ENCODE results near the gene MAP4K3. TPM values are rescaled to one million over a fixed set of nuclear protein-coding genes. Genes with fewer than 3 reads are reported as not detected.
A peak's percentile ranks its signal among the peaks of the same experiment; 100 is the strongest.

The MAP4K3 gene
- 10 to 100 TPM; 22.2 to 30.9 TPM for total RNA-seq

DNA sequence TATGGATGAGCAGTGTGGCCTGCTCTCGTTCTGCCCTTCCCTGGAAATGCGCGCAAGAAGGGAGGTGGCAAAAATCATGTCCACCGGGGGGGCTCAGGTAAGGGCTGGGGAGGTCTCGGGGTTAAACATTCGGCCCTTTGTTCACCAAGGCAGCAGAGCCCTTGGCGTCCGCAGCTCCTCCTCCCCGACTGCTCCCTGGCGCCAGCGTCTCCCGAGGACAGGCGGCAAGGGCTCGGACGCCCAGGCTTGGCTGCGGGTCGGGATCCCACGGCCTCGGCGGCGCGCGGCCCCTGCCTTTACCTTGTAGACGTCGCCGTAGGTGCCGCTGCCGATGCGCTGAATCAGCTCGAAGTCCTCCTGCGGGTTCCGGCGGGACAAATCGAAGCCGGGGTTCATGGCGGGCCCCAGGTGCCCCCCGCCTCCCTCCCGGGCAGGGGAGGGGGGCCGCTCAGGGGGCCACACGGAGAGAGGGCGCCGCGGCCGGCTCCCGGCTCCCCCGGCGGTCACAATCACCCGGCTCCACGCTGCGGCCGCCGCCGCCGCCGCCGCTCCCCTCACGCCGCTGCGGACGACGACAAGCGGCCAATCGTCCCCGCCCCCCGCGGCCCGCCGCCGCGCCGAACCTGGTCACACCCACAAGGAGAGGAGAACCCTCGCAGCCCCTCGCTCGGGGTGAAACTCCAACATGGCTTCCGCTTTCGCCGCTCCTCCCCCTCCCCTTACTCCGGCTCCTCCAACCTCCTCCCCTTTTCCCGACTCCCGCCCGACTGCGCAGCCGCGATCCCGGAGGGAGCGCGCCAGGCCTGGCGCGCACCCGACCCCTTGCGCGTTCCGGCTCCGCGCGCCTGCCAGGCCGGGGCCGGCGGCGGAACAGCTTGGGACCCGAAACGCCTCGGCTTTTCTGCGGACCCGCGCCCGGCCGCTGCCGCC lies at the start of gene MAP4K3:
Gene MAP4K3 (minus strand): TSS at position 694 of the 930 bp plus-strand sequence. CDS start 298 bp downstream, at position 396.
- TF ChIP-seq, protein P1, sequence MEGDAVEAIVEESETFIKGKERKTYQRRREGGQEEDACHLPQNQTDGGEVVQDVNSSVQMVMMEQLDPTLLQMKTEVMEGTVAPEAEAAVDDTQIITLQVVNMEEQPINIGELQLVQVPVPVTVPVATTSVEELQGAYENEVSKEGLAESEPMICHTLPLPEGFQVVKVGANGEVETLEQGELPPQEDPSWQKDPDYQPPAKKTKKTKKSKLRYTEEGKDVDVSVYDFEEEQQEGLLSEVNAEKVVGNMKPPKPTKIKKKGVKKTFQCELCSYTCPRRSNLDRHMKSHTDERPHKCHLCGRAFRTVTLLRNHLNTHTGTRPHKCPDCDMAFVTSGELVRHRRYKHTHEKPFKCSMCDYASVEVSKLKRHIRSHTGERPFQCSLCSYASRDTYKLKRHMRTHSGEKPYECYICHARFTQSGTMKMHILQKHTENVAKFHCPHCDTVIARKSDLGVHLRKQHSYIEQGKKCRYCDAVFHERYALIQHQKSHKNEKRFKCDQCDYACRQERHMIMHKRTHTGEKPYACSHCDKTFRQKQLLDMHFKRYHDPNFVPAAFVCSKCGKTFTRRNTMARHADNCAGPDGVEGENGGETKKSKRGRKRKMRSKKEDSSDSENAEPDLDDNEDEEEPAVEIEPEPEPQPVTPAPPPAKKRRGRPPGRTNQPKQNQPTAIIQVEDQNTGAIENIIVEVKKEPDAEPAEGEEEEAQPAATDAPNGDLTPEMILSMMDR (IDR thresholded peaks at IDR 0.05): no peak
- Histone ChIP-seq H3K9ac (ENCODE audit: low read depth in 2 of 2, low read length in 2 of 2) (peak within 1 kb of the TSS; percentile 93 to 99), H3K36me3 (no peaks in the 10 kb centered on the region), H3K4me1 (no peaks in the 10 kb centered on the region), H3K27me3 (no peaks in the 10 kb centered on the region), H3K9me3 (no peaks in the 10 kb centered on the region), H3K27ac (peak within 1 kb of the TSS; percentile 92), H3K4me3 (peak within 1 kb of the TSS; percentile 84)
- intact Hi-C loops (cut with DNase I): loop anchor here (10.0 kb wide), 1 partner anchor 78 kb away; no protein-coding TSS in a partner anchor
- DNase-seq: peak; percentile 95

DNA sequence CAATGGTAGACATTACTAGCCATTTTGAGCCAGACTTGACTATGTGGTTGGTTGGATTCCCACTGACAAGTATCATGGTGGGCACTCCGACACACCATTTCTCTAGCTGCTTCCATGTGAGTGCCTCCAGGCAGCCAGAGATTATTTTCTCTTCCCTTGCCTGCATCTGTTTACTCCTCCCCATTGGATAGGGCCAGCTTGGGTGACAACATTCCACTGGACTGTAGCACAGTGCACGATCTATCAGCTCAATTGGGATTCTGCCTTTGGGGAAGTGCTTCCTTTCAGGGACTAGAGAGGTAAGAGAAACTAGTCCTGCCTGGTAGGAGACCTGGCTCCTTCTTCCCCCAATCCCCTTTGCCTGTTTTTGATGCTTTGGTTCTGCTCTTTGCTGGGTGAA lies 49.0 kb upstream of the MAP4K3 start:
- intact Hi-C loops (cut with DNase I): no loop called here
- TF ChIP-seq, protein P1 (IDR thresholded peaks at IDR 0.05): no peak
- H3K27ac ChIP-seq: no peak overlapping the region

DNA sequence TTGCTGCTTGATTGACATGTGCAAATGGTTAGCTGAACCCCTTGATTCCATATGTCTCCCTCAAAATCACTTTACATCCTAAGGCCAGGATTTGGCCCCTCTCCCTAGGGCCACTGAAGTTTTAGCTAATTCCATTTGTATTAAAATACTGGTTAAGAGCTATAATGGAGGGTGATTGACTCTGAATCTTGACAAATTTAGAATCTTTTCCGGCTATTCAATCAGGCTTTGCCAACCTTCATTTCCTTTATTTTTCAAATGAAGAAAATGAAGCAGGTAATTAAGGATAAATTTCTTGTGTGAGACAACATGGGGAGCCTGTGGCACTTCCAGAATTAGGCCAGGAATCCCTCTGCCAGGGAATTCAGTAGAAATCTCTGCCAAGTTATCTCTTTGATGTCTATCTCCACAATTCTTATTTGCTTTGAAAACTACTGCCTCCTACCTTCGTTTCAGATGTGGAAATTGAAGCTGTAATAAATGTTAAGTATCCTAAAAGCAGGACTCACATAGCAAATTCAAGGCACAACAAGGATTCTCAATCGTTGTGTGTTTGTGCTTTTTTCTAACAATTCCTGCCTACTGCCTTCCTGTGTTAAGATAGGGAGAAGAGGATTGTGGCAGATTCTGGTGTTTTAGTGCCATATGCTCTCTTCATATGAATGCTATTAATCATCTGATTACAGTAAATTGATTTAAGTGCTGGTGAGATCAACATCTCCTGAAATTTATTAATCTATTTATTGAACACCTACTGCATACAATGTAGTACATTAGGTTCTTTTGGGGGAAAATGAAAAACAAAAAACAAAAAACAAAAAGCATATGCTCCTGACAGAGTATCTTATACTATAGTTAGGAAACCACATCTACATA lies 47.8 kb upstream of the MAP4K3 start:
- Histone ChIP-seq H3K9me3 (no peaks in the 10 kb centered on the region), H3K36me3 (no peaks in the 10 kb centered on the region), H3K9ac (ENCODE audit: low read depth in 2 of 2, low read length in 2 of 2) (no peak overlapping the region), H3K4me1 (no peaks in the 10 kb centered on the region), H3K27me3 (no peaks in the 10 kb centered on the region), H3K4me3 (no peak overlapping the region), H3K27ac (no peak overlapping the region)
- DNase-seq: no peak
- intact Hi-C loops (cut with DNase I): no loop called here
- TF ChIP-seq, protein P1 (IDR thresholded peaks at IDR 0.05): no peak

More for the DNA sequence above, 49.0 kb upstream of the MAP4K3 start:
- Histone ChIP-seq H3K27me3 (no peaks in the 10 kb centered on the region), H3K9me3 (no peaks in the 10 kb centered on the region), H3K4me1 (no peaks in the 10 kb centered on the region), H3K9ac (ENCODE audit: low read depth in 2 of 2, low read length in 2 of 2) (no peak overlapping the region), H3K4me3 (no peak overlapping the region), H3K36me3 (no peaks in the 10 kb centered on the region)
- no peak for DNase-seq

DNA sequence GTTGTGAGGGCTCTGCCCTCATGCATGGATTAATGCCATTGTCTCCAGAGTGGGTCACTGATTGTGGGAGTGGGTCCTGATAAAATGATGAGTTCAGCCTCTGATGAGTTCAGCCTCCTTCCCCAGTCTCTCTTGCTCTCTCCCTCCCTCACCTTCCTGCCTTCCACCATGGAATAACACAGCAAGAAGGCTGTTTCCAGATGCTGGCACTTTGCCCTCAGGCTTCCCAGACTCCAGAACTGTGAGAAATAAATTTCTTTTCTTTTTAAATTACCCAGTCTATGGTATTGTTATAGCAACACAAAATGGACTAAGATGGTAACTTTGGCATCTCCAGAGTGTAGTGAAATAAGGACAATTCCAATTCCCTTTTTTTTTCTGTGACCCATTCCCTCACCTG lies 47.1 kb upstream of the MAP4K3 start:
- H3K9ac ChIP-seq (ENCODE audit: low read depth in 2 of 2, low read length in 2 of 2): no peak overlapping the region
- no peaks in the 10 kb centered on the region for H3K4me1 ChIP-seq
- H3K4me3 ChIP-seq: no peak overlapping the region
- DNase-seq: no peak
- TF ChIP-seq, protein P1 (IDR thresholded peaks at IDR 0.05): no peak
- H3K36me3 ChIP-seq: no peaks in the 10 kb centered on the region
- H3K27ac ChIP-seq: no peak overlapping the region
- intact Hi-C loops (cut with DNase I): no loop called here
- H3K27me3 ChIP-seq: no peaks in the 10 kb centered on the region
- H3K9me3 ChIP-seq: no peaks in the 10 kb centered on the region

DNA sequence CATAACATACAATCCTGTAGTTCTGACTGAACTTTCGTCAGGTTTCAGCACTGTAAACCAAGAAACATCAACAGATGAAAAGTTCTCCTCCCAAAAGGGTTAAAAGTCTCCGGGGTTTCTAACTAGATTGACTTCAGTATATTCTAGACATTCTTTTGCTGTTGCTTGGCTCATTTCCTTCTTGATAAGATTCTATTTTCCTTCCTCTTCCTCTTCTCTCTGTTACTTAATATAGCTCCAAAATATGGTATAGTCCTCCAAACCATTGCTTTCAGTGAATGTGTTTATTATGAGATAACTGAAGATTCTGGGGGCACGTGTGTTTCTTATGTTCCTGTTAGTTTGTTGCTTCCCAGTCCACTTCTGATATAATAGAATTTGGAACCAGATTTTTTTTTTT lies 46.4 kb upstream of the MAP4K3 start:
- TF ChIP-seq, protein P1 (IDR thresholded peaks at IDR 0.05): no peak
- no peak overlapping the region for H3K9ac ChIP-seq (ENCODE audit: low read depth in 2 of 2, low read length in 2 of 2)
- DNase-seq: no peak

More for the DNA sequence above, 46.4 kb upstream of the MAP4K3 start:
- H3K36me3 ChIP-seq: no peaks in the 10 kb centered on the region
- no peak overlapping the region for H3K4me3 ChIP-seq
- no peak overlapping the region for H3K27ac ChIP-seq
- intact Hi-C loops (cut with DNase I): no loop called here
- H3K27me3 ChIP-seq: no peaks in the 10 kb centered on the region
- no peaks in the 10 kb centered on the region for H3K9me3 ChIP-seq
- H3K4me1 ChIP-seq: no peaks in the 10 kb centered on the region

Measured in colonic mucosa (tissue), 4 donors.